Fibroblast of pulmonary artery (primary cell): ENCODE measurements around the gene GJC2.
"Not testable (repeated sequence)": the region's sequence is repeated elsewhere in the genome, so short reads cannot be mapped to it uniquely, and the experiment has no call there.

Source experiments
- DNase-seq: peaks from one replicate; pipeline ENCODE4 v3.0.0-alpha.2; 2010; ENCODE audit warnings: low read depth
- H3K4me3 ChIP-seq: replicated peaks from 2 replicates; pipeline ENCODE4 v1.5.1; 2011; ENCODE audit warnings: low read depth, mild to moderate bottlenecking, control low read depth, low read length, moderate library complexity
- CTCF ChIP-seq: IDR thresholded peaks from 2 replicates; pipeline ENCODE4 v1.5.1; 2011; ENCODE audit warnings: mild to moderate bottlenecking, control low read depth, low read length, inconsistent platforms; ENCODE audit errors: missing control alignments

The GJC2 gene

GRCh38 chr1:228168563-228169270, 19.0 kb downstream of the GJC2 start:
- no peak overlapping the region for H3K4me3 ChIP-seq
- no peak for DNase-seq

GRCh38 chr1:228169345-228169744, 19.6 kb downstream of the GJC2 start:
- H3K4me3 ChIP-seq: no peak overlapping the region
- no peak for DNase-seq
- TF ChIP-seq CTCF: no peak

More at GRCh38 chr1:228168563-228169270, 19.0 kb downstream of the GJC2 start:
- no peak for TF ChIP-seq CTCF

- no peak for DNase-seq
- TF ChIP-seq CTCF: no peak
These were observed 20.9 kb downstream of the GJC2 start for GRCh38 chr1:228170666-228171065.

GRCh38 chr1:228171221-228171891, 21.6 kb downstream of the GJC2 start:
- TF ChIP-seq CTCF: no peak
- no peak for DNase-seq
- H3K4me3 ChIP-seq: no peak overlapping the region

More at GRCh38 chr1:228170666-228171065, 20.9 kb downstream of the GJC2 start:
- H3K4me3 ChIP-seq: no peak overlapping the region

GRCh38 chr1:228172591-228173527, 23.1 kb downstream of the GJC2 start:
- no peak overlapping the region for H3K4me3 ChIP-seq
- TF ChIP-seq CTCF: no peak
- no peak for DNase-seq

- not testable (repeated sequence) for DNase-seq, H3K4me3 ChIP-seq
These were observed 24.1 kb downstream of the GJC2 start for GRCh38 chr1:228173528-228174481.
